GM12875 (cell line): ENCODE measurements around the gene GABRD.

Experiments used
- H3K4me3 ChIP-seq: one replicate; pipeline ENCODE4 v1.5.1; 2011; ENCODE audit warnings: low read depth, low read length, control low read depth
- CTCF ChIP-seq: IDR thresholded peaks from 2 replicates; pipeline ENCODE4 v1.5.1; 2011; ENCODE audit warnings: low read depth, mild to moderate bottlenecking, control low read depth, inconsistent platforms, low read length, moderate library complexity, borderline replicate concordance; ENCODE audit not compliant: insufficient read depth

The GABRD gene

GRCh38 chr1:2024887-2025286 is 5.7 kb downstream of the GABRD start:
- H3K4me3 ChIP-seq = no peak overlapping the region
- TF ChIP-seq CTCF = no peak

GRCh38 chr1:2025491-2025981 is 6.4 kb downstream of the GABRD start:
- TF ChIP-seq CTCF = no peak
- H3K4me3 ChIP-seq = no peak overlapping the region

GRCh38 chr1:2027961-2028583 is 8.9 kb downstream of the GABRD start:
- H3K4me3 ChIP-seq = no peak overlapping the region
- TF ChIP-seq CTCF = no peak

GRCh38 chr1:2028870-2029560 is 9.9 kb downstream of the GABRD start:
- no peak overlapping the region for H3K4me3 ChIP-seq
- TF ChIP-seq CTCF = no peak

- TF ChIP-seq CTCF = no peak
- H3K4me3 ChIP-seq = no peak overlapping the region
These were observed 10.4 kb downstream of the GABRD start for GRCh38 chr1:2029561-2029960.

GRCh38 chr1:2030076-2030871 is 11.1 kb downstream of the GABRD start:
- no peak overlapping the region for H3K4me3 ChIP-seq
- no peak for TF ChIP-seq CTCF
